K562 (cell line): Measurements from ENCODE around the gene AZU1. TPM values are rescaled to one million over a fixed set of nuclear protein-coding genes. Genes with fewer than 3 reads are reported as not detected.
A peak's percentile ranks its signal among the peaks of the same experiment; 100 is the strongest.

ENCODE experiments used
- CHD2 ChIP-seq: IDR thresholded peaks from 2 replicates; pipeline ENCODE4 v1.6.1; 2011; ENCODE audit warnings: low read depth, low read length
- CLOCK ChIP-seq: fragments of 250-450 bp; sonication (Bioruptor Pico); IDR thresholded peaks from 2 replicates; pipeline ENCODE4 v1.4.0; 2020; ENCODE audit warnings: mild to moderate bottlenecking, moderate library complexity, borderline replicate concordance
- FOXP4 ChIP-seq: sonication (generic); formaldehyde crosslinking; IDR thresholded peaks from 2 replicates; pipeline ENCODE4 v1.8.0; 2022; ENCODE audit warnings: mild to moderate bottlenecking, missing genetic modification reagents, borderline replicate concordance
- GTF2A2 ChIP-seq: IDR thresholded peaks from 2 replicates; pipeline ENCODE4 v1.6.1; 2016; ENCODE audit warnings: mild to moderate bottlenecking, missing genetic modification characterization, missing compliant biosample characterization
- PHB2 ChIP-seq: fragments of 450-650 bp; IDR thresholded peaks from 2 replicates; pipeline ENCODE4 v1.6.1; 2017; ENCODE audit warnings: low read depth
- SP1 ChIP-seq: sonication (generic); formaldehyde crosslinking; IDR thresholded peaks from 2 replicates; pipeline ENCODE4 v1.8.1; 2022; ENCODE audit warnings: mild to moderate bottlenecking, missing genetic modification reagents
- STAT5A ChIP-seq: IDR thresholded peaks from 2 replicates; pipeline ENCODE4 v1.6.1; 2012; ENCODE audit warnings: low read length, inconsistent platforms, borderline replicate concordance
- TAF7 ChIP-seq: fragments of 450-650 bp; IDR thresholded peaks from 2 replicates; pipeline ENCODE4 v1.6.1; 2016; ENCODE audit warnings: missing genetic modification characterization, missing compliant biosample characterization
- TFAM ChIP-seq: fragments of 250-450 bp; sonication (Bioruptor Pico); conservative IDR thresholded peaks from 2 replicates; pipeline ENCODE4 v1.5.0; 2021; ENCODE audit warnings: mild to moderate bottlenecking, moderate library complexity
- THAP7 ChIP-seq: fragments of 250-450 bp; sonication (Bioruptor Pico); IDR thresholded peaks from 2 replicates; pipeline ENCODE4 v1.5.0; 2021
- TSC22D4 ChIP-seq: fragments of 450-650 bp; IDR thresholded peaks from 2 replicates; pipeline ENCODE4 v1.6.1; 2016; ENCODE audit warnings: missing genetic modification characterization, missing biosample characterization, control low read depth
- U2AF1 ChIP-seq: fragments of 200-400 bp; formaldehyde crosslinking; optimal IDR thresholded peaks from 2 replicates; pipeline ENCODE3; 2017; ENCODE audit warnings: mild to moderate bottlenecking, low read depth, low read length, moderate library complexity
- ZNF57 ChIP-seq: fragments of 450-650 bp; formaldehyde crosslinking; IDR thresholded peaks from 2 replicates; pipeline ENCODE4 v1.4.0; 2020; ENCODE audit warnings: mild to moderate bottlenecking, moderate library complexity
- ZNF583 ChIP-seq: fragments of 250-450 bp; sonication (Bioruptor Pico); IDR thresholded peaks from 2 replicates; pipeline ENCODE4 v1.4.0; 2020
- ZNF76 ChIP-seq: fragments of 250-450 bp; sonication (Bioruptor Pico); IDR thresholded peaks from 2 replicates; pipeline ENCODE4 v1.4.0; 2020; ENCODE audit warnings: mild to moderate bottlenecking, moderate library complexity, borderline replicate concordance
- polyA plus RNA-seq, 8 experiments: library from polyadenylated mRNA; depleted of rRNA in 4 of 8; stranded (reverse) in 5 of 8; unstranded in 3 of 8; fragments of >200 nt; fragmentation: Nextera tagmentation in 2 of 8; fragmentation: Illumina TruSeq in 1 of 8; extraction: Ambion mirVana in 2 of 8; extraction: Trizol in 1 of 8; gene quantifications; 2 replicates each; pipeline versions ENCODE4 v1.2.1 to v1.2.3, GENCODE V29; 2011 to 2014; ENCODE audit warnings: inconsistent platforms in 1 of 8, missing spikeins in 1 of 8
- total RNA-seq, 7 experiments: library from RNA; depleted of rRNA in 6 of 7; stranded (reverse); fragments of >200 nt in 6 of 7; fragmentation: Illumina TruSeq in 2 of 7; extraction: Trizol in 2 of 7; gene quantifications; 2 replicates each; pipeline versions ENCODE4 v1.2.1 to v1.2.3, GENCODE V29; 2011 to 2021; ENCODE audit warnings: low replicate concordance in 1 of 7
- TF ChIP-seq, protein P1 (sequence below): fragments of 450-650 bp; formaldehyde crosslinking; IDR thresholded peaks from 2 replicates; pipeline ENCODE4 v1.4.0; 2020; ENCODE audit warnings: mild to moderate bottlenecking, mixed read lengths
- TF ChIP-seq, protein P2 (sequence below): fragments of 250-450 bp; sonication (Bioruptor Pico); IDR thresholded peaks from 2 replicates; pipeline ENCODE4 v1.9.0; 2021; ENCODE audit warnings: mild to moderate bottlenecking, inconsistent platforms

The AZU1 gene
- total and polyA plus RNA-seq, 9 of the 15 experiments (the other 6 are each of a cell fraction or from before 2014, with no cell fraction given) = 0.29 to 1.9 (median 0.59) TPM; not detected in 3

DNA sequence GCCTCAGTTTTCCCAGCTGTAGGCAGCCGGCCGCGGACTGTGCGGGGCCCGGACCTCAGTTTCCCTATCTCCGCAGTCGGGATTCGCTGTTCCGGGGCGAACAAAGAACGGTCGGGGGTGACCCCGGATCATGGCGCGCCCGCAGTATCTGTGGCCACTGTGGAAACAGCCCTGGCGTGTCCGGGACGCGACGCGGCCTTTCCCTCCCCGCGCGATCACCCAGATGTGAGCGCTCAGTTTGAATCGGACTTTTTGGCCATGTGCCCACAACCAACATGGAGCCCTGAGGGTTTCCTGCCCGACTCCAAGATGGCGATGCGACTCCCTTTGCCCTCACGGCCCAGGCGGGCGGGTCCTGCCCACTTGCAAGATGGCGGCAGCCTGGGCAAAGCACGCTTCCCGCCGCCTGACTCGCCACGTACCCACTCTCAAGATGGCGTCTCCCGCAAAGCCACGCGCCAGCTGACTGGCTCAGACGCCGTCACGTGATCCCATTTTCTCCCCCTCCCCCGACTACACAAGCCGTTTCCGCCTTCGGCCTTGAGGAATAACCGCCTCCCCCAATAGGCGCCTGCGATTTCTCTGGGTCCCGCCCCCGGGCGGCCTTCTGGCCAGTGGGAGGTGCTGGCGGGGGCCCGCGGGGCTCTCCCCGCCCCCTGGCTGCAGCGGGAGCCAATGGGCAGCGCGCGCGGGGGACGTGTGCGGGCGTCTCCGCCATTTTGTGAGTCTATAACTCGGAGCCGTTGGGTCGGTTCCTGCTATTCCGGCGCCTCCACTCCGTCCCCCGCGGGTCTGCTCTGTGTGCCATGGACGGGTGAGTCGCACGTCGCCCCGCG is 30.7 kb upstream of the AZU1 start, which contains the start of gene PTBP1 (continued):
- peak; percentile 98 for TF ChIP-seq SP1 (CRISPR knock-in tag)
- TF ChIP-seq TAF7 (tag) = peak; percentile 79
- TF ChIP-seq ZNF76 (CRISPR knock-in tag) = no peak
- no peak for TF ChIP-seq U2AF1
- no peak for TF ChIP-seq ZNF57
- TF ChIP-seq PHB2 = no peak
- TF ChIP-seq TFAM (CRISPR knock-in tag) = no peak
- TF ChIP-seq, protein P1, sequence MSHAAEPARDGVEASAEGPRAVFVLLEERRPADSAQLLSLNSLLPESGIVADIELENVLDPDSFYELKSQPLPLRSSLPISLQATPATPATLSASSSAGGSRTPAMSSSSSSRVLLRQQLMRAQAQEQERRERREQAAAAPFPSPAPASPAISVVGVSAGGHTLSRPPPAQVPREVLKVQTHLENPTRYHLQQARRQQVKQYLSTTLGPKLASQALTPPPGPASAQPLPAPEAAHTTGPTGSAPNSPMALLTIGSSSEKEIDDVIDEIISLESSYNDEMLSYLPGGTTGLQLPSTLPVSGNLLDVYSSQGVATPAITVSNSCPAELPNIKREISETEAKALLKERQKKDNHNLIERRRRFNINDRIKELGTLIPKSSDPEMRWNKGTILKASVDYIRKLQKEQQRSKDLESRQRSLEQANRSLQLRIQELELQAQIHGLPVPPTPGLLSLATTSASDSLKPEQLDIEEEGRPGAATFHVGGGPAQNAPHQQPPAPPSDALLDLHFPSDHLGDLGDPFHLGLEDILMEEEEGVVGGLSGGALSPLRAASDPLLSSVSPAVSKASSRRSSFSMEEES = peak; percentile 100
- no peak for TF ChIP-seq TSC22D4 (tag)
- peak; percentile 53; the same call in 1 of the 2 replicates for TF ChIP-seq CLOCK
- peak; percentile 11; the same call in 1 of the 2 replicates for TF ChIP-seq STAT5A
- TF ChIP-seq, protein P2, sequence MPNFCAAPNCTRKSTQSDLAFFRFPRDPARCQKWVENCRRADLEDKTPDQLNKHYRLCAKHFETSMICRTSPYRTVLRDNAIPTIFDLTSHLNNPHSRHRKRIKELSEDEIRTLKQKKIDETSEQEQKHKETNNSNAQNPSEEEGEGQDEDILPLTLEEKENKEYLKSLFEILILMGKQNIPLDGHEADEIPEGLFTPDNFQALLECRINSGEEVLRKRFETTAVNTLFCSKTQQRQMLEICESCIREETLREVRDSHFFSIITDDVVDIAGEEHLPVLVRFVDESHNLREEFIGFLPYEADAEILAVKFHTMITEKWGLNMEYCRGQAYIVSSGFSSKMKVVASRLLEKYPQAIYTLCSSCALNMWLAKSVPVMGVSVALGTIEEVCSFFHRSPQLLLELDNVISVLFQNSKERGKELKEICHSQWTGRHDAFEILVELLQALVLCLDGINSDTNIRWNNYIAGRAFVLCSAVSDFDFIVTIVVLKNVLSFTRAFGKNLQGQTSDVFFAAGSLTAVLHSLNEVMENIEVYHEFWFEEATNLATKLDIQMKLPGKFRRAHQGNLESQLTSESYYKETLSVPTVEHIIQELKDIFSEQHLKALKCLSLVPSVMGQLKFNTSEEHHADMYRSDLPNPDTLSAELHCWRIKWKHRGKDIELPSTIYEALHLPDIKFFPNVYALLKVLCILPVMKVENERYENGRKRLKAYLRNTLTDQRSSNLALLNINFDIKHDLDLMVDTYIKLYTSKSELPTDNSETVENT (CRISPR knock-in tag) = peak; percentile 29; the same call in 1 of the 2 replicates
- 0 out of 2 replicates have a peak, but pooled peaks have one; percentile 69 for TF ChIP-seq THAP7 (CRISPR knock-in tag)
- peak; percentile 83 for TF ChIP-seq CHD2
- TF ChIP-seq FOXP4 (CRISPR knock-in tag) = no peak
- no peak for TF ChIP-seq GTF2A2 (tag)
- 0 out of 2 replicates have a peak, but pooled peaks have one; percentile 69 for TF ChIP-seq ZNF583
